Heart right ventricle (tissue), 16 donors: Measurements from ENCODE around the gene PGA5. TPM values are rescaled to one million over a fixed set of nuclear protein-coding genes. Genes with fewer than 3 reads are reported as not detected.

Experiments
- ATAC-seq, 8 donors: fragments of 200-7000 bp; cut with Tn5 transposase; one replicate each; pipeline ENCODE4 v1.9.1; 2020; ENCODE audit warnings: mild to moderate bottlenecking in 8 of 8, moderate library complexity in 8 of 8, moderate number of reproducible peaks in 1 of 8
- DNase-seq, 2 donors: peaks; one replicate each; pipeline ENCODE4 v3.0.0-alpha.2; 2020
- H3K27ac ChIP-seq, 10 donors: fragments of 200-600 bp; sonication (generic) in 2 of 10; one replicate each; pipeline versions ENCODE4 v1.5.0 to v1.8.0; 2020 to 2022; ENCODE audit warnings: mild to moderate bottlenecking in 3 of 10
- H3K27me3 ChIP-seq, 7 donors: fragments of 200-600 bp; one replicate each; pipeline ENCODE4 v1.8.0; 2021 to 2022; ENCODE audit warnings: mild to moderate bottlenecking in 2 of 7
- H3K36me3 ChIP-seq, 9 donors: fragments of 200-600 bp; sonication (generic) in 1 of 9; one replicate each; pipeline versions ENCODE4 v1.5.0 to v1.8.0; 2020 to 2022; ENCODE audit warnings: mild to moderate bottlenecking in 2 of 9
- H3K4me1 ChIP-seq, 9 donors: fragments of 200-600 bp; sonication (generic) in 1 of 9; one replicate each; pipeline versions ENCODE4 v1.5.0 to v1.8.0; 2020 to 2022; ENCODE audit warnings: mild to moderate bottlenecking in 4 of 9
- H3K4me3 ChIP-seq, 10 donors: fragments of 200-600 bp; sonication (generic) in 2 of 10; one replicate each; pipeline versions ENCODE4 v1.5.0 to v1.8.0; 2020 to 2022; ENCODE audit warnings: mild to moderate bottlenecking in 7 of 10, moderate library complexity in 2 of 10
- H3K9me3 ChIP-seq, 11 donors: fragments of 200-600 bp in 10 of 11; sonication (generic) in 2 of 11; one replicate each; pipeline versions ENCODE4 v1.5.0 to v1.8.0; 2013 to 2022; ENCODE audit warnings: mild to moderate bottlenecking in 2 of 11, control low read depth in 1 of 11, moderate library complexity in 1 of 11
- WGBS, 2 donors: extraction: QIAGEN DNeasy Blood & Tissue Kit; methylation state at CpG; one replicate each; pipeline ENCODE4 v1.1.7; 2013; ENCODE audit warnings: inconsistent platforms in 1 of 2; 5-methylcytosine and 5-hydroxymethylcytosine counted together
- intact Hi-C, 10 donors: fragments of 100-400 bp; cut with DNase I; formaldehyde crosslinking; loops; one replicate each; pipeline versions ENCODE4 v1.11.1 to v1.14.2; 2022
- polyA plus RNA-seq, 2 donors: library from polyadenylated mRNA; stranded (reverse); fragments of 200-250 nt; gene quantifications; one replicate each; pipeline ENCODE4 v1.2.3, GENCODE V29; 2013
- total RNA-seq, 10 donors: library from RNA; stranded (reverse); fragmentation: NEBNext Ultra II Directional in 3 of 10; extraction: Animal tissue kit (Norgen Biotek cat#: 25700) in 3 of 10; gene quantifications; one replicate each; pipeline versions ENCODE4 v1.2.1 to v1.2.4, GENCODE V29; 2021 to 2023
- TF ChIP-seq, protein P1 (sequence below), 9 donors: fragments of 200-600 bp; sonication (generic) in 2 of 9; IDR thresholded peaks; one replicate each; pipeline versions ENCODE4 v1.5.0 to v1.8.0; 2021 to 2022; ENCODE audit warnings: antibody characterized with exemption in 9 of 9, mild to moderate bottlenecking in 5 of 9, moderate library complexity in 1 of 9
- donor health status: Arrhythmogenic right ventricular cardiomyopathy.
- donor health status: ischemic (EF 13 %, LVEDD 7.1; RV severe dilation, severe dysfunction).
- donor health status: healthy with polysubstance abuse.
- donor health status: DM: no; HTN: yes; CAD: no.
- donor health status: DM: no; HTN: no; CAD: no.
- donor health status: ischemic (EF 25% LVEDD 6.9; RV normal size, moderate dysfunction).
- donor health status: ischemic (EF 25% LVEDD 5.7; RV mildly dilated, moderate dysfunction).
- donor health status: healthy.
- donor health status: DM: yes; HTN: yes; CAD: no.
- donor health status: Ischemic cardiomyopathy.
- donor health status: ischemic (EF 35%, LVEDD 5.7; RV mildly dilated, moderate dysfunction).
- donor health status: nonischemic (EF 11% LVEDD 7.7; RV severe dilation, severe dysfunction).
- donor health status: DM: yes; HTN: yes; CAD: no.
- donor health status: PGD.
- donor health status: ischemic (EF 29% LVEDD 5.4; RV normal size, mild dysfunction).
- donor health status: nonischemic (EF 23%, LVEDD 6.1; RV moderate dilation, normal function).

Gene PGA5
- total and polyA plus RNA-seq, 12 donors = 0.14 to 0.93 (median 0.58) TPM; not detected in 6

DNA sequence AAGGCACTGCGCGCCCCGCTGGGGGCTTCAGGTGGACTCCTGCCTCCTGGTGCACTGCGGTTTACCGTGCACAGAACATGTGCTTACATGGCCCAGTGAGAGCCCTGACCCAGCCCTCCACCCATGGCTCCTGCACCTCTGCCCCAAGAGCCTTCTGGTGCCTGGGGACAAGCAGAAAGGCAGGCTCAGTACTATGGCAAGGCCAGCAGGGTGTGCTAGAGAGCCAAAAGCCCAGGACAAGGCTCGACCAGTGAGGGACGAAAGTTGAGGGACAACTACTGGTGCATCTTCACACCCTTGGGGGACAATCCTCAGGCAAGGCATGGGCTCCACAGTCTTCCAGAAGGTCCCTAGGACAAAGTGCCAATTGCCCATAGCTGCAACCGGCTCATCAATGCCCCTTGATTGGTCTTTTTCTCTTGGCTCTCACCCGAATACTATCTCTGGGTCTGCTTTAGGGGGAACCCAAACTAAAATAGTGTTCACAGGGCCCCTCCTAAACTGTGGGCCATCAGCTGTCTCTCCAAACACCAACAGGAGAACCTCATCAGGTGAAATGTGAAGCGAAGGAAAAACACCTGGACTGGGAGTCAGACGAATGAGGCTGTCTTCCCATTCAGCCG, 13.5 kb downstream of the PGA5 start:
- Histone ChIP-seq H3K27ac (no peak overlapping the region), H3K4me3 (no peak overlapping the region), H3K9me3 (no peaks in the 10 kb centered on the region), H3K27me3 (no peaks in the 10 kb centered on the region), H3K36me3 (peaks cover 0 to 6% (median 0%) of the 10 kb centered on the region in 9 donors), H3K4me1 (peaks cover 0 to 14% (median 0%) of the 10 kb centered on the region in 9 donors)
- ATAC-seq (peak in 7 of 8 donors; percentile 30 to 73 (median 57)), DNase-seq (peak; percentile 44 to 57)
- TF ChIP-seq, protein P1, sequence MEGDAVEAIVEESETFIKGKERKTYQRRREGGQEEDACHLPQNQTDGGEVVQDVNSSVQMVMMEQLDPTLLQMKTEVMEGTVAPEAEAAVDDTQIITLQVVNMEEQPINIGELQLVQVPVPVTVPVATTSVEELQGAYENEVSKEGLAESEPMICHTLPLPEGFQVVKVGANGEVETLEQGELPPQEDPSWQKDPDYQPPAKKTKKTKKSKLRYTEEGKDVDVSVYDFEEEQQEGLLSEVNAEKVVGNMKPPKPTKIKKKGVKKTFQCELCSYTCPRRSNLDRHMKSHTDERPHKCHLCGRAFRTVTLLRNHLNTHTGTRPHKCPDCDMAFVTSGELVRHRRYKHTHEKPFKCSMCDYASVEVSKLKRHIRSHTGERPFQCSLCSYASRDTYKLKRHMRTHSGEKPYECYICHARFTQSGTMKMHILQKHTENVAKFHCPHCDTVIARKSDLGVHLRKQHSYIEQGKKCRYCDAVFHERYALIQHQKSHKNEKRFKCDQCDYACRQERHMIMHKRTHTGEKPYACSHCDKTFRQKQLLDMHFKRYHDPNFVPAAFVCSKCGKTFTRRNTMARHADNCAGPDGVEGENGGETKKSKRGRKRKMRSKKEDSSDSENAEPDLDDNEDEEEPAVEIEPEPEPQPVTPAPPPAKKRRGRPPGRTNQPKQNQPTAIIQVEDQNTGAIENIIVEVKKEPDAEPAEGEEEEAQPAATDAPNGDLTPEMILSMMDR (IDR thresholded peaks at IDR 0.05) = peak; percentile 63 to 91 (median 81)
- intact Hi-C loops = loop anchor here in 6 of 10 donors (5.0 to 10.0 kb wide), 3 partner anchors 80 to 133 kb away; partner anchors contain the start of genes DDB1 (in 1 of the 6) and TKFC (in 1 of the 6)
- WGBS, 2 donors = 51 to 57% methylated on average over 12 of the region's 12 CpGs

DNA sequence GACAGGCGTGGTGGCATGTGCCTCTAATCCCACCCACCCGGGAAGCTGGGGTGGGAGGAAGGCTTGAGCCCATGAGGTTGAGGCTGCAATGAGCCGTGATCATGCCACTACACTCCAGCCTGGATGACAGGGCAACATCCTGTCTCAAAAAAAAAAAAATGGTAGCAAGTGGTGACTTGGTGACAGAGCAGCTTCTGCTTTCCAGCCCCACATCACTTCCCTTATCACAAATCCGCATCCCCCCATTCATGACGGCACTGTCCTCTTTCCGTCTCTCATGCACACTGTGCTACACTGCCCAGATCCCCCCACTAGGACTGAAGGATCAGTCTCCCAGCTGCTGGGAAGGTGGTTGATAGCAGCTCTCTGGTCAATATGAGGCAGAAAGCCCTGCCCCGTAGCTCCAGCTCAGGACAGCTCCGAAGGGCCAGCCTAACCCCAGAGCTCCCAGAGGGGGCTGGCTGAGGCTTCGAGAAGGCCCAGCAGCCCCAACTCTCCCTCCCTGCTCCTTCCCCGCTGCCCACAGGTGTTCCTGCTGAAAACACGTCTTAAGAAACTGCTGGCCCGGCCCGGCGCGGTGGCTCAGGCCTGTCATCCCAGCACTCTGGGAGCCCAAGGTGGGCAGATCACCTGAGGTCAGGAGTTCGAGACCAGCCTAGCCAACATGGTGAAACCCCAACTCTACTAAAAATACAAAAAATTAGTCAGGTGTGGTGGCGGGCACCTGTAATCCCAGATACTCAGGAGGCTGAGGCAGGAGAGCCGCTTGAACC, 15.9 kb downstream of the PGA5 start:
- intact Hi-C loops = loop anchor here in 6 of 10 donors (5.0 to 10.0 kb wide), 3 partner anchors 78 to 130 kb away; partner anchors contain the start of genes DDB1 (in 1 of the 6) and TKFC (in 1 of the 6)

DNA sequence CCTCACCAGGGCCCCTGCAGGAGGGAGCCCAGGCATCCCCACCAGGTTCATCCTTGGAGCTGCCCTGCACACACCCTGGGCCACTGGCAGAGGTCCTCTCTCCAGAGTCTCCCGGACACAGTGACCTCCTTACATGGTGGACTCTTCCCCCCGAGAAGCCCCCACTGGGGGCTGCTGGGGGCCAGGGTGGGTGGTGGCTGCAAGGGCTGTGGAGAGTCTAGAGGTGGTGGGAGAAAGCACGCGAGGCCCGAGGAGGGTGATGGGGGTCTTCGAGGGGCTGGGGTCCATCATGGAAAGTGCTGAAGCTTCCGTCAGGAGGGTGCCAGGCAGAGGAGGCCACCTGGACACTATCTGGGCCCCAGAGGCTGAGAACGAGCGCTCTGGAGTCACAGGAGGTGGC, 17.6 kb downstream of the PGA5 start:
- Histone ChIP-seq H3K27ac (no peak overlapping the region), H3K36me3 (peaks cover 0 to 6% (median 0%) of the 10 kb centered on the region in 9 donors), H3K4me1 (peaks cover 0 to 3% (median 0%) of the 10 kb centered on the region in 9 donors), H3K27me3 (no peaks in the 10 kb centered on the region), H3K4me3 (no peak overlapping the region), H3K9me3 (no peaks in the 10 kb centered on the region)
- DNase-seq = no peak
- WGBS, 2 donors = 83 to 85% methylated on average over 9 of the region's 9 CpGs
- TF ChIP-seq, protein P1 (IDR thresholded peaks at IDR 0.05) = no peak
- no peak for ATAC-seq
- intact Hi-C loops = loop anchor here in 6 of 10 donors (5.0 to 10.0 kb wide), 3 partner anchors 76 to 129 kb away; partner anchors contain the start of genes DDB1 (in 1 of the 6) and TKFC (in 1 of the 6)

More for the DNA sequence above, 15.9 kb downstream of the PGA5 start:
- TF ChIP-seq, protein P1 (IDR thresholded peaks at IDR 0.05) = no peak
- ATAC-seq (no peak), DNase-seq (no peak)
- H3K4me3 ChIP-seq = no peak overlapping the region
- H3K4me1 ChIP-seq = peaks cover 0 to 3% (median 0%) of the 10 kb centered on the region in 9 donors
- H3K27me3 ChIP-seq = no peaks in the 10 kb centered on the region
- H3K27ac ChIP-seq = no peak overlapping the region
- 88% methylated on average over 18 of the region's 18 CpGs for WGBS, 2 donors
- H3K36me3 ChIP-seq = peaks cover 0 to 6% (median 0%) of the 10 kb centered on the region in 9 donors
- no peaks in the 10 kb centered on the region for H3K9me3 ChIP-seq

GRCh38 chr11:61259363-61259762, 18.4 kb downstream of the PGA5 start:
- WGBS, 2 donors = 97% methylated on average over 6 of the region's 6 CpGs
- Histone ChIP-seq H3K27me3 (no peaks in the 10 kb centered on the region), H3K36me3 (peaks cover 0 to 6% (median 0%) of the 10 kb centered on the region in 9 donors), H3K4me1 (peaks cover 0 to 3% (median 0%) of the 10 kb centered on the region in 9 donors), H3K4me3 (no peak overlapping the region), H3K9me3 (no peaks in the 10 kb centered on the region), H3K27ac (no peak overlapping the region)
- ATAC-seq (no peak), DNase-seq (no peak)
- TF ChIP-seq, protein P1 (IDR thresholded peaks at IDR 0.05) = no peak
- intact Hi-C loops = loop anchor here in 6 of 10 donors (5.0 to 10.0 kb wide), 3 partner anchors 75 to 128 kb away; partner anchors contain the start of genes DDB1 (in 1 of the 6) and TKFC (in 1 of the 6)
